ENCODE results near the gene SLC9A2. TPM values are rescaled to one million over a fixed set of nuclear protein-coding genes. Genes with fewer than 3 reads are reported as not detected.

SLC9A2 gene
- total RNA-seq, 1 donor from 2014 or later: 0.15 TPM

Other genes starting within 250 kb of the SLC9A2 start
- gene IL18RAP, start 196.4 kb upstream of the SLC9A2 start, total RNA-seq: 0.99 TPM
- not detected for gene SLC9A4, start 146.3 kb upstream of the SLC9A2 start, total RNA-seq
- 176 TPM for gene TMEM182, start 142.5 kb downstream of the SLC9A2 start, total RNA-seq

Data from left ventricle myocardium superior (tissue), 1 donor.